ENCODE measurements around the gene CHMP1A.
"Not testable (repeated sequence)": the region's sequence is repeated elsewhere in the genome, so short reads cannot be mapped to it uniquely, and the experiment has no call there.

Gene CHMP1A

GRCh38 chr16:89657442-89658220 is at the start of gene CHMP1A, which contains the start of gene SPATA33:
CHMP1A (minus strand) TSS chr16:89657708; CDS start chr16:89657588, 120 bp downstream.
SPATA33 (plus strand) TSS chr16:89657836; CDS start chr16:89657912, 76 bp downstream.
- no peak for DNase-seq (ENCODE audit: low read depth)

DNA sequence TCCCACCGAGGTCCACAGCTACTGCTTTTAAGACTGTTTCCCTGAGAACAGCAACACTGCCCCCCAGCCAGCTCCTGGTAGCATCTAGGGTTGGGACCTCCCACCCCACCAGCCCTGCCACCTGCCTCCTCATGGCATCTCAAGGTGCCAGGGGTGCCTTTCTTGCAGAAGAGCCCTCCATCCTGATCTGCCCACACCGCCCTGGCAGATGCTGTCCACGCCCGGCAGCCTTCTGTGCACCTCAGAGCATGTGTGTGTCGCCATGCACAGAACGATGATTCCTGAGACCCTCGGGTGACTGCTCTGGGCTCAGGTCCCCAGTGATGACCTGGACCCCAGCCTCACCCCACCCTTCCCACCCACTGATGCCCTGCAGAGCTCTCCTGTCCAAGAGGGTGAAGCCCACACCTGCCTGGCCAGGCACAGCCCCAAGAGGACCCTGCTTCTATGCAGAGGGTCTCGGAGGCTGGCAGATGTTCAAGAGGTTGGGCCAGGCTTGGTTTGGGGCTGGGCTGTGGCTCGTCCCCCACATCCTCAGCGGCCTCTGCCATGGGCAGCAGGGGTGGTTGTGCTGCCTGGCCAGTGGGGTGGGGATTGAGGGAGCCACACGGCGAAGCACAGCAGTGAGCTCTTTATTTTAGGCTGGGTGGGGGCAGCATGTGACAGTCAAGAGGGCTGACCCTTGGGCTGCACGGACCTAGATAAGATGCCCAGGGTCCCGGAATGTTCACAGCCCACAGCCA is 49.2 kb upstream of the CHMP1A start:
- DNase-seq (ENCODE audit: low read depth), result no peak

DNA sequence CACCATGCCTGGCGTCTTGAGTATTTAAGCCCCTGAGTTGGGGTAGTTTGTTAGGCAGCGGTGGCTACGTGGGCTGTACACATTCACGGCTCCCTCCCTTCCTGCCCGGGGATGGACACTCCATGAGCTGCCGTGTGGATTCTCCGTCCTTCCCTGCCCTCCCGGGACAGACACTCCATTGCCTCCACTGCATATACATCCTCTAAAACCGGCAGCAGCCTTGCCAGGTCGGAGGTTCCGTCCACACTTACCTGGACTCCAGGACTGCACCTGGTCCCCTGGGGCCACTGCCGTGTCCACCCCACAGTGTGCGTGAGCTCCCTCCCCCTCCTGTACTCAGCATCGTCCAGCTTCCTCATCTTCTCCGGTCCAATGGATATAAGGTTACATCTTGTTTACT is 47.5 kb upstream of the CHMP1A start:
- DNase-seq (ENCODE audit: low read depth), result no peak

DNA sequence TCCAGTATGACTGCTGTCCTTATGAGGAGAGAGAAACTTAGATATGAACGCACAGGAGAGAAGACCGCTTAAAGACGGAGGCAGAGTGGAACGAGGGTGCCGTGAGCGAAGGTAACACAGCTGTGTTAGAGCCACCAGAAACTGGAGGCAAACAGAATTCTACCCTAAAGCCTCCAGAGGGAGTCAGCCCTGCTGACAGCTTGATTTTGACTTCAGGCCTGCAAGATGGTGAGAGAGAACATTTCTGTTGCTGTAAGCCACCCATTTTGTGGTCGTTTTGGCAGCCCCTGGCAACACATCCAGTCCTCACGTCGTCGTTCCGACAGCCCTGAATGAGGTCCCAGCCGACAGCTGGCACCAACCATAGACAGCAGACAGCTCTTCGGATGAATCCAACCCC is 46.8 kb upstream of the CHMP1A start:
- DNase-seq (ENCODE audit: low read depth), result no peak

DNA sequence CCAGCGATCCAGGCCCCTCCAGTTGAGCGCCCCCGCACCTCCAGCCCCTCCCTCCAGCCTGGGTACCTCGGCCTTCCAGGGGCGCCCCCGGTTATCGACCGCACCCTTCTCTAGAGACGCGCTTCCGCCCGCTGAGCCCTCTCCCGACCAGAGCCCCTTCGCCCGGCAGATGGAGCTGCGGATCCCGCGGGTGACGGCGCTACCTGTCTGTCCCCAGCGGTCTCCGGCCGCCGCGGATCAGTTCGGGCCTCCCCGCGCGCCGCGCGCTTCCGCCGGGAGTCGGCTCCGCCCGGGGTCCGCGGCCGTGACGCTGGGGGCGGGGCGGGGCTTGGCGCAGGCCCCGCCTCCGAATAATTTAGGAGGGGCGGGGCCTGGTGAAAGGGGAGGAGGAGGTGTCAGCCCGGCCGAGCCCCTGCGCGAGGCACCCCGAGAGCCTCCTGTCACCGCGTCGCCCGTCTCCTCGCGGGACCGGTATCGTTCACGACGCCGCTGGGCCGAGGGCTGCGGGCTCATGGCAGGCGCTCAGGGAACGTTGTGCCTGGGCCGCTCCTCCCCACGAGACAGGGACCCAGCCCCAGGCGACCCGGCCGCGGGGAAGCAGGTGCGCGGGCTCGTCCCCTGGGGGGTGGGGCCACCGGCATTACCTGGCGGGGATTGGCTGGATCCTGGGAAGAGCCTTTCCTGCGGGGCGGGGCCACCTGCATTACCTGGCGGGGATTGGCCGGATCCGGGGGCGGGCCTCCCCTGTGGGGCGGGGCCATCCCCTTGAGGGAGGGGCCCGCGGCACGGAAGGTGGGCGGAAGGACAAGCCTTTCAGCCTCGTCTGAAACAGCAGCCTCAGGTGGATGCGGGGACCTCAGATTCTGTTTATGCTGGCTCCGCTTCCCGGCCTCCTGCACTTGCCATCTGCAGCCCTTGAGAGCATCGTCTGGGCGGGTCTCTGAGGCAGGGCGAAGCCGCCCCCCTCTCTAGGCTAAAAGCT is 44.2 kb upstream of the CHMP1A start, which contains the start of gene SPATA2L:
TSS of gene SPATA2L (minus strand) at position 281 of the 982 bp plus-strand sequence. CDS start 473 bp downstream, outside the sequence.
- no peak for DNase-seq (ENCODE audit: low read depth)

- no peak for DNase-seq (ENCODE audit: low read depth)
These were observed 43.3 kb upstream of the CHMP1A start for GRCh38 chr16:89700649-89701424.

DNA sequence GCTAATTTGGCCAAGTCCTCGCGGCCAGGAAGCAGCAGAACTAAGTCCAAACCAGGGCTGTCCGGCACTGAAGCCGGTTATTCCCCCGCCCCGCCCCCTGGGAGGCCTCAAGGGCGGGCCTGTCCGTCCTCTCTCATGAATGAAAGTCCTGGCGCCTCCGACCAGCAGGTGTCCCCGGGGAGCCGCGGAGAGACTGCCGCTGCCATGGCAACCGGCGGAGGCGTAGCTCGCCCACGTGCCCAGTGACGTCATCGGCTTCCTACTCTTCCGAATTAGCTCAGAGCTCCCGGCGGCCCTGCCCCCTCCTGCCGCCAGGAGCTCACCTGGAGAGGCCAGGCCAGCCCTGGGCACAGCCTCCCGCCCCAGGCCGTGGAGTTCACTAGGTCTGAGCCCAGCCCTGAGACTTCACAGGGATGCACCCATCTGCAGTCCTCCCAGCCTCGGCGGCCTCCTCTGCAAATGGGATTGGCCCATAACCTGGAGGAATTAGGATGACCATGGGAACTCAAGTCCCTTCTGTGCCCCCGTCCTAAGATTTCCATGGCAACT is 42.7 kb upstream of the CHMP1A start:
- peak; percentile 89 for DNase-seq (ENCODE audit: low read depth)

DNA sequence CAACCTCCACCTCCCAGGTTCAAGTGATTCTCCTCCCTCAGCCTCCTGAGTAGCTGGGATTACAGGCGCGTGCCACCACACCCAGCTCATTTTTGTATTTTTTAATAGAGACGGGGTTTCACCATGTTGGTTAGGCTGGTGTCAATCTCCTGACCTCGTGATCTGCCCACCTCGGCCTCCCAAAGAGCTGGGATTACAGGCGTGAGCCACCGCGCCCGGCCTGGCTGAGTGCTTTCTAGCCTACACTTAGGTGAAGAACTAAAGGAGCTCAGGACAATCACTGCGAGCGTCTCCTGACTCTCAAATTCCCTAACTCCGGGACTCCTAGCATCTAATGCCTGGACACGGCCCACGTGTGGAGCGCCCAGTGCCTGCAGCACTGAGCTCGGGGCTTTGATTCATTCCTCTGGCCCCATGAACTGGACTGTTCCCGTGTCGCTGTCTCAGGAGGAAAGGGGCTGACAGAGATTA is 42.2 kb upstream of the CHMP1A start:
- not testable (repeated sequence) for DNase-seq (ENCODE audit: low read depth)

DNA sequence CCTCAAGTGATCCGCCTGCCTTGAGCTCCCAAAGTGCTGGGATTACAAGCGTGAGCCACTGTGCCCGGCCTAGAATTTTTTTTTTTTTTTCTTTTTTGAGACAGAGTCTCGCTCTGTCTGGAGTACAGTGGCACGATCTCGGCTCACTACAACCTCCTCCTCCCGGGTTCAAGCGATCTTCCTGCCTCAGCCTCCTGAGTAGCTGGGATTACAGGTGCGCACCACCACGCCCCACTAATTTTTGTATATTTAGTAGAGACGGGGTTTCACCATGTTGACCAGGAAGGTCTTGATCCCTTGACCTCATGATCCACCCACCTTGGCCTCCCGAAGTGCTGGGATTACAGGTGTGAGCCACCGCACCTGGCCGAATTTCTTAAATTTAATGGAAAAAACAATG is 41.2 kb upstream of the CHMP1A start:
- DNase-seq (ENCODE audit: low read depth), result not testable (repeated sequence)

DNA sequence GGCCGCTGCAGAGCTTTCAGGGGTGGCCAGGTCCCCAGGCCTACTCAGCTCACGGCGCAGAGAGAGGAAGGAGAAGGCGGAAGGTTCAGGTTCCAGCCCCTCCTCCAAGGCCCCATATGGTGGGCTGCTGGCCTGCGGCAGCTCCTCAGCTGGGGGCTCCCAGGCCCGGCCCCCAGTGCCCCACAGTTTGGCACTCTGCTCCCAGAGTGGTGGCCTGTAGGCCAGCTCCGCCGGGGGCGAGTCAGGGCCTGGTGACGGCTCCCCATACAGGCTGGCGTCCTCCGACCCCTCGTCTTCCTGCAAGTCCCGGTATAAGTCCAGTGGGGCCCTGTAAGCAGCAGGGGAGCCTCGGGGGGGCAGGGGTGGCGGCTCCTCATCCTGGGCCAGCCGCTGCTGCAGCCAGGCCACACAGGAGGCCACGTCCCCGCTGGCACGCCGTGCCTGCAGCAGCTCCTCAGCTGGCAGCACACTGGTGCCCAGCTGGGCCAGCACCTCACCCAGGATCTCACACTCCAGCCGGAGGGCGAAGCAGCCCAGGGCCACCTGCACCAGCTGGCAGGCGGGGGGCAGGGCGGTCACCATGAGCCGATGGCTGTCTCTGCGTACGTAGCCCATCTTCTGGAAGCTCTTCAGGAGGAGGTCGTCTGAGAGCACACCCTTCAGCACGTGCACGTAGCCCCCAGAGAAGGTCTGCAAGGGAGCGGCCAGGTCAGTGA is 40.3 kb upstream of the CHMP1A start:
- no peak for DNase-seq (ENCODE audit: low read depth)

DNA sequence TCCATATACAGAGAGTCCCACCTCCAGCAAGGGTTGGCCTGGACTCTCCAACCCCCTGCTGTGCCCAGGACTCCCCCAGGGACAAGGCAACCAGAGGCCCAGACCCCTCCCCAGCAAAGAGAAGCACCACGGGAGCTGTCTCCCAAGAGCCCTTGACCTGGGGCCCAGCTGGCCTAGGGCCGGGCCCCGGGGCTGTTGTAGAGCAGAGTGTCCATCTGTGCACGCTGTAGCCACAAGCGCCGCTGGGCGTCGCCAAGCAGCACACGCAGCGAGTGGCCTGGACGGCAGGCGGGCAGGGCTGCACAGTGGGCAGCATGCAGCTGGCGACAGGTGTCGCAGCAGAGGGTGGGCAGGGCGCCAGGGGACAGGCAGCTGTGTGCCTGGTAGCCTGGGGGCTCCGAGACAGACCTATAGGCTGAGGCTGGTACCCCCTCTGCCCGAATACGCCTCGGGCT is 39.7 kb upstream of the CHMP1A start:
- no peak for DNase-seq (ENCODE audit: low read depth)

DNA sequence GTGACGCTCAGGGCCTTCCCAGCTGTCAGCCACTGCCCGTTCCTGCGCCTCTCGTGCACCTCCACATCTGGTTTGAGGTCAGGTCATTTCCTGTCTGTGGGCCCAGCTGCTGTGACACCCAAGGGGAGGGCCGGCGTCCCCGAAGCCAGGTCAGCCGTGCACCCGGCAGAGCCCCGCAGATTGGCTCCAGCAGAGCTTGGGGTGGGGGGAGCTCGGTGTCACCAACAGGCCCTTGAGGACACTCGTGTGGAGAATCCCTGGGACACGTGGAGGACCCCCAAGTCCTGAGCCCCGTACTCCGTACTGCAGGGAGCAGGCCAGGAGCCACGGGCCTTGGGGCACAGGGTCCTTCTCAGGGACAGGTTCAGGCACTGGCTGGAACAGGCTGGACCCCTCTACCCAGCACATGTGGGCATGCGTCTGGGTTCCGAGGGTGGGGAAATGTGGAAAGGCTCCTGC is 39.2 kb upstream of the CHMP1A start:
- DNase-seq (ENCODE audit: low read depth), result no peak

GRCh38 chr16:89695875-89696669 is 38.6 kb upstream of the CHMP1A start:
- no peak for DNase-seq (ENCODE audit: low read depth)

GRCh38 chr16:89695086-89695874 is 37.8 kb upstream of the CHMP1A start:
- DNase-seq (ENCODE audit: low read depth), result no peak

- not testable (repeated sequence) for DNase-seq (ENCODE audit: low read depth)
These were observed 37.2 kb upstream of the CHMP1A start for GRCh38 chr16:89694784-89695085.

GRCh38 chr16:89693931-89694783 is 36.6 kb upstream of the CHMP1A start:
- no peak for DNase-seq (ENCODE audit: low read depth)

DNA sequence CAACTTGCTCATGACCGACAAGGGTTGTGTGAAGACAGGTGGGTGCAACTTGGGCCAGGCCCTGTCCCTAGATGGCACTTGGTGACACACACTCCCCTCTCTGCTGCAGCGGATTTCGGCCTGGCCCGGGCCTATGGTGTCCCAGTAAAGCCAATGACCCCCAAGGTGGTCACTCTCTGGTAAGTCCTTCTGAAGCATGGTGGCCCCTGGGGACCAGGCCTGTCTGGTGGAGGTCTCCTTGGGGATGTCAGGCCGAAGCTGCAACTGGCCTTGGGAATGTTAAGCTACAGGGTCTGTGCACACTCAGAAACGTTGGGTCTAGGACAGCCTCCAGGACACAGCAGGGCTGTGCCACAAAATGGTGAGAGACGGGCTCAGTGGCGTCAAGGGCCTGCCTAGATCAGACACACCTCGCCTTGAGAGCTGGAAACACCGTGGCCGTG is 35.8 kb upstream of the CHMP1A start:
- no peak for DNase-seq (ENCODE audit: low read depth)
